Measurements from ENCODE around the gene SLC30A1. TPM values are rescaled to one million over a fixed set of nuclear protein-coding genes. Genes with fewer than 3 reads are reported as not detected.

SLC30A1 gene
- total RNA-seq, 1 experiment from 2014 or later: 9.7 TPM

GRCh38 chr1:211619033-211619996 lies 40.4 kb upstream of the SLC30A1 start:
- intact Hi-C loops (cut with micrococcal nuclease): no loop called here
- RAD21 ChIA-PET (ENCODE audit: low non-redundant PET in 1 of 2, low total read pairs in 2 of 2, uncharacterized antibody in 2 of 2, unreplicated experiment in 2 of 2): no interaction called here
- Histone ChIP-seq H3K27me3 (ENCODE audit: insufficient read depth, low read length) (no peaks in the 10 kb centered on the region), H3K36me3 (ENCODE audit: control insufficient read depth in 1 of 2, insufficient read depth in 2 of 2, low read length in 2 of 2) (no peaks in the 10 kb centered on the region), H3K4me2 (ENCODE audit: low read length) (no peak overlapping the region), H3K9me2 (ENCODE audit: insufficient read depth) (no peaks in the 10 kb centered on the region), H3K4me1 (ENCODE audit: control insufficient read depth in 1 of 2, insufficient read depth in 2 of 2, low read length in 2 of 2) (no peaks in the 10 kb centered on the region), H3K79me2 (ENCODE audit: insufficient read depth, low read length) (no peaks in the 10 kb centered on the region), H4K20me1 (ENCODE audit: insufficient read depth) (no peaks in the 10 kb centered on the region), H3K27ac (ENCODE audit: low read depth, low read length) (no peak overlapping the region), H2AFZ (ENCODE audit: low read depth, low read length, poor library complexity, severe bottlenecking) (no peak overlapping the region), H3K4me3 (replicated peaks in 1 of 2; ENCODE audit: low read depth in 1 of 2, low read length in 2 of 2) (no peak overlapping the region), H3K9me3 (ENCODE audit: control insufficient read depth in 1 of 2, insufficient read depth in 1 of 2, low read depth in 1 of 2, low read length in 2 of 2) (no peaks in the 10 kb centered on the region), H3K9ac (ENCODE audit: low read length) (no peak overlapping the region)
- POLR2A ChIA-PET: no interaction called here
- no TSS peak for BruUV-seq (replicated peaks)
- no peak for DNase-seq (ENCODE audit: low read depth, low spot score)
- CTCF ChIA-PET: no interaction called here
- TF ChIP-seq CTCF (IDR thresholded peaks at IDR 0.05 in 2 of 3, conservative IDR thresholded peaks at IDR 0.05 in 1 of 3; ENCODE audit: borderline replicate concordance in 1 of 3, insufficient read depth in 1 of 3, low read depth in 2 of 3, low read length in 2 of 3) (no peak), MAX (IDR thresholded peaks at IDR 0.05) (no peak), SP1 (IDR thresholded peaks at IDR 0.05; ENCODE audit: low read depth) (no peak), ZBTB33 (IDR thresholded peaks at IDR 0.05; ENCODE audit: extremely low read depth, insufficient replicate concordance, low read length) (no peak), SRF (IDR thresholded peaks at IDR 0.05; ENCODE audit: low read depth) (no peak), EGR1 (IDR thresholded peaks at IDR 0.05; ENCODE audit: low read depth) (no peak), POLR2A (IDR thresholded peaks at IDR 0.05; ENCODE audit: borderline replicate concordance, extremely low read depth, insufficient read depth, insufficient read length) (no peak), SIN3A (IDR thresholded peaks at IDR 0.05; ENCODE audit: low read depth) (no peak), POLR2AphosphoS5 (IDR thresholded peaks at IDR 0.05; ENCODE audit: low read depth, low read length) (no peak), YY1 (IDR thresholded peaks at IDR 0.05; ENCODE audit: extremely low read depth, insufficient replicate concordance, low read depth, low read length) (no peak), FOSL1 (IDR thresholded peaks at IDR 0.05; ENCODE audit: low read depth) (no peak), TCF7L2 (IDR thresholded peaks at IDR 0.05; ENCODE audit: borderline replicate concordance, extremely low read depth, insufficient read depth, insufficient read length) (no peak)
- no peak for ATAC-seq

All from HCT116 (cell line).